Natural killer cell treated with Interleukin-12 subunit alpha and Interleukin-12 subunit beta and Interleukin-15 and Interleukin-18, amount 100 ng/mL, for 72 hours (primary cell): ENCODE data around the gene TTBK1. TPM values are rescaled to one million over a fixed set of nuclear protein-coding genes. Genes with fewer than 3 reads are reported as not detected.

Source experiments
- ATAC-seq, 2 donors: fragments of 150-1000 bp; cut with Tn5 transposase in 1 of 2; sonication (Bioruptor Pico), chemical (Tn5 transposase) in 1 of 2; 2 replicates each; pipeline ENCODE4 v1.10.0; 2021
- DNase-seq: peaks from one replicate; pipeline ENCODE4 v3.0.0; 2022; ENCODE audit warnings: low spot score
- H3K27ac Mint-ChIP-seq, 2 donors: 1 replicate in 1 of 2; 2 replicates in 1 of 2; pipeline ENCODE4 v1.8.0; 2022; ENCODE audit warnings: mixed read lengths in 2 of 2, mild to moderate bottlenecking in 1 of 2, moderate library complexity in 1 of 2
- H3K27me3 Mint-ChIP-seq, 2 donors: 1 replicate in 1 of 2; 2 replicates in 1 of 2; pipeline ENCODE4 v1.8.0; 2022; ENCODE audit warnings: mixed read lengths in 2 of 2
- H3K36me3 Mint-ChIP-seq: one replicate; pipeline ENCODE4 v1.8.0; 2022; ENCODE audit warnings: mixed read lengths
- H3K4me1 Mint-ChIP-seq, 2 donors: 1 replicate in 1 of 2; 2 replicates in 1 of 2; pipeline ENCODE4 v1.8.0; 2022; ENCODE audit warnings: low read depth in 2 of 2, mixed read lengths in 2 of 2, mild to moderate bottlenecking in 1 of 2
- H3K4me3 Mint-ChIP-seq: one replicate; pipeline ENCODE4 v1.8.0; 2022; ENCODE audit warnings: mixed read lengths
- H3K9me3 Mint-ChIP-seq: 2 replicates; pipeline ENCODE4 v1.8.0; 2022; ENCODE audit warnings: mixed read lengths
- total RNA-seq, 2 donors: library from RNA; stranded (reverse); gene quantifications; one replicate each; pipeline ENCODE4 v1.2.3, GENCODE V29; 2022

TTBK1 gene
- total RNA-seq: under 1 TPM; 0.75 to 0.81 TPM

DNA sequence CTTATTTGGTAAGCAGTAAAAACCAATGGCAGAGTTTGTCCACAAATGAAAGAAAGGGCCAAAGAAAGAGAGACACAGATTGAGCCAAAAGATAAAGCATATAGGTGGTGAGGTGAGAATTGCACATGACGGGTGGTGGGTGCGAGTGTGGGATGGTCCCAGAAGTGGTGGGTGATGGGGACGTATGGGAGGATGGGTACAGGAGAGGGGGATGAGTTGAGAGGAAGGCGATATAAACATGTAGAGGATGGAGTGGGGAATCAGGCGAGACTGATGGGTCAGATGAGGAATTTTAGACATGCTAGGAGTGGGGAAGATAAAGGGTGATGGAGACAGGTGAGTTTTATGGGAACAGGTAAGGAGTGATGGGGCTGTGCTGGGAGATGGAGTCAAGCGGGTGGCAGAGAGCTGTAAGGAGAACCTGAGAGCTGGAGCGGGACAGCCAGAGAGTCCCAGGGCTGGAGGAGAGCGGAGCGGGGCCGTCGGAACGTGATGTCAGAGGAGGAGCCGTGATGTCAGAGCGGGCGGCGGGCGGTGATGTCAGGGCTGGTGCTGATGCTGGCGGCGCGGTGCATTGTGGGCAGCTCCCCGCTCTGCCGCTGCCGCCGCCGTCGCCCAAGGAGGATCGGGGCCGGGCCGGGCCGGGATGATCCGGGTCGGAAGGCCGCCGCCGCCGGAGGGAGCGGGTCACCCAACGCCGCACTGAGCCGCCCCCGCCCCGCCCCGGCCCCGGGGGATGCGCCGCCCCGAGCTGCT, at the start of gene TTBK1:
Gene TTBK1 (plus strand): TSS at position 574 of the 756 bp plus-strand sequence. CDS start 3,180 bp downstream, outside the sequence.
- no peaks in the 10 kb centered on the region for H3K36me3 Mint-ChIP-seq
- H3K4me3 Mint-ChIP-seq: no peak within 1 kb of the TSS
- no peak for ATAC-seq
- no peaks in the 10 kb centered on the region for H3K9me3 Mint-ChIP-seq
- peaks cover 14 to 31% of the 10 kb centered on the region in 2 donors for H3K27me3 Mint-ChIP-seq
- no peak for DNase-seq
- H3K27ac Mint-ChIP-seq: no peak within 1 kb of the TSS
- H3K4me1 Mint-ChIP-seq: peaks cover 10 to 15% of the 10 kb centered on the region in 2 donors

DNA sequence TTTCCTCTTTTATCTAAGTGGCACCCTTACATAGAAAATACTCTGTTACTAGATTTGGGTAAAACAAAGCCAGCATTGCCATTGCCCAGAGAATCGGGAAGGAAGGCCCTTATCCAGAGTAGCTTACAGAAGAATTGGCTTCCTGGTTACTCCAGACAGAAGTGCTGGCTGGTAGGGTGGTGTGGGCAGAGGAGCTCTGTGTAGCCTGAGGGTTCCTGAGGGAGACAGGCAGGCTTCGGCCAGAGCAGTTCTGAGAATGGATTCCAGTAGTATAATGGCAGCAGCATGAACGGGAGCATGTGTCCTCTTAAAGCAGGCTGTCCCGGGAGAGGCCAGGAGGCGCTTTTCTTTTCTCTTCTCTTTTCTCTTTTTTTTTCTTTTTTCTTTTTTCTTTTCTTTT, 49.4 kb upstream of the TTBK1 start:
- H3K27me3 Mint-ChIP-seq: no peaks in the 10 kb centered on the region
- peaks cover 0 to 7% of the 10 kb centered on the region in 2 donors for H3K4me1 Mint-ChIP-seq
- H3K4me3 Mint-ChIP-seq: no peak overlapping the region
- no peak overlapping the region for H3K27ac Mint-ChIP-seq
- no peaks in the 10 kb centered on the region for H3K9me3 Mint-ChIP-seq
- H3K36me3 Mint-ChIP-seq: peaks cover 18% of the 10 kb centered on the region
- DNase-seq: no peak
- no peak for ATAC-seq

DNA sequence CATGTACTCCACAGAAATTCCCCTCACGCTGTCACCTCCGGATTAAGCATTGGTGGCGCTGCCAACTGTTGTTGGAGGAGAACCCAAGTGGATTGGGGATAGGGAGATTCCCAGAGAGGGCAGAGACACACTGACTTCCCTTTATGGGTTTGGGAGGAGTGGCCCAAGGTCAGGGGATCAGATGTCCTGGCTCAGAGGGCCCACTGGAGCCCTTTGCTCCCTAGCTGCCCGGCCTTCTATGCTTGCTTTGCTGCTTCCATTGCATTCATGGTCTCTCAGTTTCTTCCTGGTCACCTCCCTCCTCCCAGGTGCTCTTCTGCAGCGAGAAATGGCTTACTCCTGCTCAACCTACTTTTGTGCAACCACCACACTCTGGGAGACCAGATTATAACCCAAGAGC, 46.9 kb upstream of the TTBK1 start:
- DNase-seq: no peak
- no peaks in the 10 kb centered on the region for H3K27me3 Mint-ChIP-seq
- no peak overlapping the region for H3K4me3 Mint-ChIP-seq
- ATAC-seq: no peak
- no peaks in the 10 kb centered on the region for H3K9me3 Mint-ChIP-seq
- peak overlapping the region in 1 of 2 donors; percentile 23 for H3K27ac Mint-ChIP-seq
- H3K4me1 Mint-ChIP-seq: peaks cover 0 to 4% of the 10 kb centered on the region in 2 donors
- peaks cover 23% of the 10 kb centered on the region for H3K36me3 Mint-ChIP-seq

DNA sequence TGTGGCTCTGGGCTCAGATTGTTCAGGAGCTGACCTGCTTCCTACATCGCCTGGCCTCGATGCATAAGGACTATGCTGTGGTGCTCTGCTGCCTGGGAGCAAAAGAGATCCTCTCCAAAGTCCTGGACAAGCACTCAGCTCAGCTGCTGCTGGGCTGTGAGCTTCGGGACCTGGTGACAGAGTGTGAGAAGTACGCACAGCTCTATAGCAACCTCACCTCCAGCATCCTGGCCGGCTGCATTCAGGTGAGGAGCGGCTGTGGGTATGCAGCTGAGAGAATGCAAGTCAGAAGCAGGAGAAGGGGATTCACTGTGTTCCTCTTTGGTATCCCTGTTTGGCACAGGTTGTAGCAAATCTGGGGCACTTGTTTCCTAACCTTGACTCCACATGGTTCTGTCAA, 43.4 kb upstream of the TTBK1 start:
- peaks cover 0 to 4% of the 10 kb centered on the region in 2 donors for H3K4me1 Mint-ChIP-seq
- H3K27me3 Mint-ChIP-seq: no peaks in the 10 kb centered on the region
- no peaks in the 10 kb centered on the region for H3K9me3 Mint-ChIP-seq
- DNase-seq: no peak
- H3K27ac Mint-ChIP-seq: no peak overlapping the region
- peaks cover 15% of the 10 kb centered on the region for H3K36me3 Mint-ChIP-seq
- H3K4me3 Mint-ChIP-seq: no peak overlapping the region
- no peak for ATAC-seq

DNA sequence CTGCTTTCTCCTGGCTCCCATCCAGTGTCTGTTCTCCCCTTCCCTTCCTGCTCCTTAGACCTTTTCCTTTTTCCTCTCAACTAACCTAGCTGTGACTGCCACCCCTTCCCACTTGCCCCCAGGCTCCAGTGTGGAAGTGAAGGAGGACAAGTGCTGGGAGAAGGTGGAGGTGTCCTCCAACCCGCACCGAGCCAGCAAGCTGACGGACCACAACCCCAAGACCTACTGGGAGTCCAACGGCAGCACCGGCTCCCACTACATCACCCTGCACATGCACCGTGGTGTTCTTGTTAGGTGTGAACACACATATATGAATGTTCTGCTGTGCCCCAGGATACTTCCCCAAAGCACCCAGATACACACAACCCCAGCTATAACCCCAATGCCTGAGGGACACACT, 42.7 kb upstream of the TTBK1 start:
- Mint-ChIP-seq H3K36me3 (peaks cover 11% of the 10 kb centered on the region), H3K4me1 (peaks cover 0 to 4% of the 10 kb centered on the region in 2 donors), H3K9me3 (no peaks in the 10 kb centered on the region), H3K27ac (peak overlapping the region in 1 of 2 donors; percentile 51), H3K27me3 (no peaks in the 10 kb centered on the region), H3K4me3 (no peak overlapping the region)
- ATAC-seq (no peak), DNase-seq (no peak)

DNA sequence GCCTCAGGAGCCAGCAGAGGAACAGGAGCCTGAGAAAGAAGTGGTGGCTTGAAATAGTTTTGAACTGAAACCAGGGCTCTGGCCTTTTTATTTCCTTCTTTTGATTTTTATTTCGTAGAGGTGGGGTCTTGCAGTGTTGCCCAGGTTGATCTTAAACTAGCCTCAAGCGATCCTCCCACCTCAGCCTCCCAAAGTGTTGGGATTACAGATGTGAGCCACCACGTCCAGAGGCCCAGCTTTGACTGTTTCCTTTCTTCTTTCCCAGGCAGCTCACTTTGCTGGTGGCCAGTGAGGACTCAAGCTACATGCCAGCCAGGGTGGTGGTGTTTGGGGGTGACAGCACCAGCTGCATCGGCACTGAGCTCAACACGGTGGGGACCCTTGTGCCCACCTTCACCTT, 40.8 kb upstream of the TTBK1 start:
- no peak overlapping the region for H3K27ac Mint-ChIP-seq
- no peaks in the 10 kb centered on the region for H3K4me1 Mint-ChIP-seq
- DNase-seq: no peak
- H3K36me3 Mint-ChIP-seq: peaks cover 5% of the 10 kb centered on the region
- H3K9me3 Mint-ChIP-seq: no peaks in the 10 kb centered on the region
- no peak overlapping the region for H3K4me3 Mint-ChIP-seq
- no peaks in the 10 kb centered on the region for H3K27me3 Mint-ChIP-seq
- ATAC-seq: no peak

DNA sequence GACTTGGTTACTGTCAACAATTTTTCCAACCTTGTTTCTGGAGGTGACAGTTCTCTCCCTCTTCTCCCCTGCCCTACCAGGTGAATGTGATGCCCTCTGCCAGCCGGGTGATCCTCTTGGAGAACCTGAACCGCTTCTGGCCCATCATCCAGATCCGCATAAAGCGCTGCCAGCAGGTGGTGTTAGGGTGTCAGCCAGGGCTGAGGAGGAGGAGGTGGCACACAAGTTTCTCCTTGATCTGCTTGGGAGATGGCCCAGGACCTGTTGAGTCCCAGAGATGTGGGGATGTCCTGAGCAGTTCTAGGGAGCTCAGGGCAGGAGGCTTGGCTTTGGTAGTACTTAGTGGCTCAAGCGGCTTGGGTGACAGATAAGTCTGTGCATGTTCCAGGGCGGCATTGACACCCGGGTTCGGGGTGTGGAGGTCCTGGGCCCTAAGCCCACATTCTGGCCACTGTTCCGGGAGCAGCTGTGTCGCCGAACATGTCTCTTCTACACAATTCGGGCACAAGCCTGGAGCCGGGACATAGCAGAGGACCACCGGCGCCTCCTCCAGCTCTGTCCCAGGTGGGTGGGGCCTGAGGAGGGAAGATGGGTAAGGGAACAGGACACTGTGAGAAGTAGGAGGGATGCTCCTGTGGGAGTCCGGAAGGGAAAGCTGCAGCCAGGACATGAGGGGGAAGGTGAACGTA, 40.1 kb upstream of the TTBK1 start:
- Mint-ChIP-seq H3K9me3 (no peaks in the 10 kb centered on the region), H3K4me3 (no peak overlapping the region), H3K4me1 (no peaks in the 10 kb centered on the region), H3K27ac (no peak overlapping the region), H3K27me3 (no peaks in the 10 kb centered on the region), H3K36me3 (peaks cover 5% of the 10 kb centered on the region)
- DNase-seq (no peak), ATAC-seq (no peak)

DNA sequence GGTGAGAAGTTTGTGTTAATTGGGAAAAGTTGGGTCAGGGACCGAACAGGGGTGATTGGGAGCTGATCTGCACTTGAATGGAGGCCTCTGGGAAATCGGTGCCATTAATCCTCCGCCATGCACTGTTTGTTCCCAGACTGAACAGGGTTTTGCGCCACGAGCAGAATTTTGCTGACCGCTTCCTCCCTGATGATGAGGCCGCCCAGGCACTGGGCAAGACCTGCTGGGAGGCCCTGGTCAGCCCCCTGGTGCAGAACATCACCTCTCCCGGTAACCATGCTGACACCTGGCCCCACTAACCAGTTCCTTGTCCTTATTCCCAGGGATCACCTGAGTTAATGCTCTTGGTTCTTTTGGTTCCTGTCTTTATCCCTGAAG, 39.6 kb upstream of the TTBK1 start:
- ATAC-seq (no peak), DNase-seq (no peak)
- no peaks in the 10 kb centered on the region for H3K9me3 Mint-ChIP-seq
- no peaks in the 10 kb centered on the region for H3K27me3 Mint-ChIP-seq
- no peak overlapping the region for H3K4me3 Mint-ChIP-seq
- no peak overlapping the region for H3K27ac Mint-ChIP-seq
- no peaks in the 10 kb centered on the region for H3K4me1 Mint-ChIP-seq
- peaks cover 5% of the 10 kb centered on the region for H3K36me3 Mint-ChIP-seq

DNA sequence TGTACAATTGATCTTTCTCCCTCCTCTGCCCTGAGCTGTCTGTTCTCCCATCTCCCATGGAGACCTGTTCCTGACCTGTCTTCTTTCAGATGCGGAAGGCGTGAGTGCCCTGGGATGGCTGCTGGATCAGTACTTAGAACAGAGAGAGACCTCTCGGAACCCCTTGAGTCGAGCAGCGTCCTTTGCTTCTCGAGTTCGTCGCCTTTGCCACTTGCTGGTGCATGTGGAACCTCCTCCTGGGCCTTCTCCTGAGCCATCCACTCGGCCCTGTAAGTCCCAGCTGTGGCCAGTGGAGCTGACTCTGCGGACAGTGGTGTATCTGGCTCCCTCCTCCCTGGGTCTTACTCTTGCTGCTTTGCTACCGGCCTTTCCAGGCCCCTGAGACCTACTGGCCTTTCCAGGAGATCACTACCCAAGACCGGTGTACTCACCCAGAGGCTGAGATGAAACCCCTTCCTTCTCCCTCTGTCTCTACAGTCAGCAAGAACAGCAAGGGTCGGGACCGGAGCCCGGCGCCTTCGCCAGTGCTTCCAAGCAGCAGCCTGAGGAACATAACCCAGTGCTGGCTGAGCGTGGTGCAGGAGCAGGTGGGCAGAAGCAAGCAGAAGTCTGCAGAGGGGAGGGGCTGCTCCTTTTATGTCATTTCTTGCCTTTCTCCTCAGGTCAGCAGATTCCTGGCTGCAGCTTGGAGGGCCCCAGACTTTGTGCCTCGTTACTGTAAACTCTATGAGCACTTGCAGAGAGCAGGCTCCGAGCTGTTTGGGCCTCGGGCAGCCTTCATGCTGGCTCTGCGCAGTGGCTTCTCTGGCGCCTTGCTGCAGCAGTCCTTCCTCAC, 38.8 kb upstream of the TTBK1 start:
- H3K27ac Mint-ChIP-seq: no peak overlapping the region
- ATAC-seq: no peak
- H3K9me3 Mint-ChIP-seq: no peaks in the 10 kb centered on the region
- no peak overlapping the region for H3K4me3 Mint-ChIP-seq
- no peak for DNase-seq
- H3K27me3 Mint-ChIP-seq: no peaks in the 10 kb centered on the region
- no peaks in the 10 kb centered on the region for H3K4me1 Mint-ChIP-seq
- peaks cover 5% of the 10 kb centered on the region for H3K36me3 Mint-ChIP-seq

DNA sequence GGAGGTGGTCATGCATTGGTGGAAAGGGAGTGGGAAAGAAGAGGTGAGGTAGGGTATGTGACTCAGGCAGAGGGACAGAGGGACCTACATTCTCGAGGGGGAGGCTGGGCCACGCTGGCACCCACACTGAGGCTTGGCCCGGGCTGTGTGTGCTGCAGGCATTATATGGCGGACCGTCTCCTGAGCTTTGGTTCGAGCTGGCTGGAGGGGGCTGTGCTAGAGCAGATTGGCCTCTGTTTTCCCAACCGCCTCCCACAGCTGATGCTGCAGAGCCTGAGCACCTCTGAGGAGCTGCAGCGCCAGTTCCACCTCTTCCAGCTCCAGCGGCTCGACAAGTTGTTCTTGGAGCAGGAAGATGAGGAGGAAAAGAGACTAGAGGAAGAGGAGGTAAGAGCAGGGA, 37.4 kb upstream of the TTBK1 start:
- no peak overlapping the region for H3K4me3 Mint-ChIP-seq
- no peak for DNase-seq
- H3K27me3 Mint-ChIP-seq: no peaks in the 10 kb centered on the region
- H3K36me3 Mint-ChIP-seq: no peaks in the 10 kb centered on the region
- H3K4me1 Mint-ChIP-seq: no peaks in the 10 kb centered on the region
- H3K9me3 Mint-ChIP-seq: no peaks in the 10 kb centered on the region
- no peak overlapping the region for H3K27ac Mint-ChIP-seq
- no peak for ATAC-seq

DNA sequence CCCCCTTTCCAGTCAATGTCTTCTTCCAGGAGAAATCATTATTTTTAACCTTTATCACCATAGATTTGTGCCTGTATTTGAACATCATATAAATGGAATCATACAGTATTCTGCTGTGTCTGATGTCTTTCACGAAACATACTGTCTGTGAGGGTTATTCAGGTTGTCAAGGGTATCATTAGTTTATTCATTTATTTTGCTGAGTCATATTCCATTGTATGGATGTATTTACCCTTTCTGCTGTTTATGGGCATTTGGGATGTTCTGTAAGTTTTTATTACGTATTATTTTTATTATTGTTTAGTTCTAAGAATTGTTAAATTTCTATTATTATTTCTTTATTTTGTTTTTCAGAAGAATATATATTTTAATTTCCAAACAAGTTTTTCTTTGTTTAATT, 36.0 kb upstream of the TTBK1 start:
- Mint-ChIP-seq H3K27ac (no peak overlapping the region), H3K36me3 (no peaks in the 10 kb centered on the region), H3K27me3 (no peaks in the 10 kb centered on the region), H3K4me3 (no peak overlapping the region), H3K4me1 (no peaks in the 10 kb centered on the region), H3K9me3 (no peaks in the 10 kb centered on the region)
- no peak for DNase-seq
- ATAC-seq: no peak

DNA sequence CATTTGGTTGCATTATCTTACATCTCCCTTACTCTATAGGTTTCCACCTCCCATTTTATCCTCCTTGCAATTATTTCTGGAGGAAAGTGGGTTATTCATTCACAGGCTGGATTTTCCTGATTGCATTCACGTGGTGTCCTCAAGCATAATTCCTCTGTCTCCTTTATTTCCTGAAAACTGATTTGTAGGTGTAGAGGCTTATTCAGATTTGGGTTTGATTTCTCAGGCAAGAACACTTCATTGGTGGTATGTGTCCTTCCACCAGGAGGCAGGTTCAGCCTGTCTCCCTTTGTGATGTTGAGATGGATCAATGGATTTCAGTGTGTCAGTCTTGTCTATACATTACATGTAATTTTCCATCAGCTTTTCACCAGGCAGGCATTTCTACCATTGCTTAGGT, 31.3 kb upstream of the TTBK1 start:
- Mint-ChIP-seq H3K36me3 (peaks cover 4% of the 10 kb centered on the region), H3K9me3 (no peaks in the 10 kb centered on the region), H3K4me1 (peaks cover 0 to 4% of the 10 kb centered on the region in 2 donors), H3K27me3 (no peaks in the 10 kb centered on the region), H3K4me3 (no peak overlapping the region), H3K27ac (no peak overlapping the region)
- ATAC-seq (no peak), DNase-seq (no peak)

DNA sequence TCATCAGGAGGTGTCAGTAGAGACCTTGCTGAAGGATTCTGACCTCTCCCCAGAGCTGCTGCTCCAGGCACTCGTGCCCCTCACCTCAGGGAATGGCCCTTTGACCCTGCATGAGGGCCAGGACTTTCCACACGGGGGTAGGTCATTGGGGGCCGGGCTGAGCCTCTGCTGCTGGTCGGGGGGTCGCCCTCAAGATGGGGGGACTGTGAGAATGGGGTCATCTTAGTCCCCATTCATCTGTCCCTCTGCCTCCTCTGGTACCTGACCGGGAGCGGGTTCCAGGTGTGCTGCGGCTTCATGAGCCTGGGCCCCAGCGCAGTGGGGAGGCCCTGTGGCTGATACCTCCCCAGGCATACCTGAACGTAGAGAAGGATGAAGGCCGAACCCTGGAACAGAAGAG, 29.9 kb upstream of the TTBK1 start:
- ATAC-seq (no peak), DNase-seq (no peak)
- no peaks in the 10 kb centered on the region for H3K27me3 Mint-ChIP-seq
- peaks cover 0 to 4% of the 10 kb centered on the region in 2 donors for H3K4me1 Mint-ChIP-seq
- H3K27ac Mint-ChIP-seq: no peak overlapping the region
- peaks cover 6% of the 10 kb centered on the region for H3K36me3 Mint-ChIP-seq
- no peak overlapping the region for H3K4me3 Mint-ChIP-seq
- H3K9me3 Mint-ChIP-seq: no peaks in the 10 kb centered on the region

DNA sequence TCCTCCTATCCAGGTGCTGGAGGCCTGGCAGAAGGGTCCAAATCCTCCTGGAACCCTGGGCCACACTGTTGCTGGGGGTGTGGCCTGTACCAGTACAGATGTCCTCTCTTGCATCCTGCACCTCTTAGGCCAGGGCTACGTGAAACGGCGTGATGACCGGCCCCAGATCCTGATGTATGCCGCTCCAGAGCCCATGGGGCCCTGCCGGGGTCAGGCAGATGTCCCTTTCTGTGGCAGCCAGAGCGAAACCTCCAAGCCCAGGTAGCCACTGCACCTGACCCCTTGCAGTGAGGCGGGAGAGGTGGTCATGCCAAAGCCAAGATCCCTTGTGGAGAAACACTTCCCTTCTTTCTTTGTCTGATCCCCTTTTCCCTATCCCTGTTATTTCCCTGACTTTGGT, 28.2 kb upstream of the TTBK1 start:
- no peaks in the 10 kb centered on the region for H3K9me3 Mint-ChIP-seq
- peaks cover 11% of the 10 kb centered on the region for H3K36me3 Mint-ChIP-seq
- DNase-seq: no peak
- no peak overlapping the region for H3K27ac Mint-ChIP-seq
- H3K4me1 Mint-ChIP-seq: peaks cover 0 to 4% of the 10 kb centered on the region in 2 donors
- H3K27me3 Mint-ChIP-seq: no peaks in the 10 kb centered on the region
- ATAC-seq: no peak
- no peak overlapping the region for H3K4me3 Mint-ChIP-seq
